Caco-2 (cell line): ENCODE measurements around the gene BRI3. TPM values are rescaled to one million over a fixed set of nuclear protein-coding genes. Genes with fewer than 3 reads are reported as not detected.

Experiments
- BruUV-seq: library from RNA; stranded (reverse); fragments of 400-500 nt; replicated peaks from 2 replicates; lab custom pipeline; 2021; lab: Mats Ljungman, UMichigan
- CTCF ChIA-PET: fragments of 300-600 bp; sonication (Branson Sonifier 250); formaldehyde crosslinking; loops from one replicate; lab custom pipeline; 2022; ENCODE audit warnings: antibody characterized with exemption; lab: Charles Lee
- POLR2A ChIA-PET: fragments of 300-600 bp; sonication (Branson Sonifier 250); formaldehyde crosslinking; loops from one replicate; lab custom pipeline; 2022; ENCODE audit warnings: antibody characterized with exemption; lab: Charles Lee
- DNase-seq, 2 experiments: peaks; one replicate each; pipeline versions ENCODE4 v3.0.0 to v3.0.0-alpha.2; 2020 to 2022
- H3K27me3 ChIP-seq: replicated peaks from 2 replicates; pipeline ENCODE4 v1.6.0; 2011; ENCODE audit warnings: low read length; ENCODE audit not compliant: control insufficient read depth, insufficient read depth
- H3K36me3 ChIP-seq: 2 replicates; pipeline ENCODE4 v1.5.1; 2011; ENCODE audit warnings: low read length; ENCODE audit not compliant: control insufficient read depth, insufficient read depth
- H3K4me1 ChIP-seq: fragments of 250-450 bp; sonication (Bioruptor Pico); 2 replicates; pipeline ENCODE4 v1.5.1; 2020; ENCODE audit warnings: mild to moderate bottlenecking
- H3K4me3 ChIP-seq: 2 replicates; pipeline ENCODE4 v1.5.1; 2011; ENCODE audit warnings: low read depth, mild to moderate bottlenecking, control low read depth, low read length
- H3K9me3 ChIP-seq: fragments of 250-450 bp; sonication (Bioruptor Pico); 2 replicates; pipeline ENCODE4 v1.5.1; 2020; ENCODE audit warnings: mild to moderate bottlenecking, moderate library complexity
- H3K27ac Mint-ChIP-seq: one replicate; pipeline ENCODE4 v1.8.0; 2022; ENCODE audit warnings: mixed read lengths; ENCODE audit not compliant: unreplicated experiment
- H3K27me3 Mint-ChIP-seq: one replicate; pipeline ENCODE4 v1.8.0; 2022; ENCODE audit warnings: mixed read lengths; ENCODE audit not compliant: insufficient read depth, unreplicated experiment
- H3K36me3 Mint-ChIP-seq: one replicate; pipeline ENCODE4 v1.8.0; 2022; ENCODE audit warnings: mild to moderate bottlenecking, mixed read lengths; ENCODE audit not compliant: insufficient read depth, unreplicated experiment
- H3K4me1 Mint-ChIP-seq: one replicate; pipeline ENCODE4 v1.8.0; 2022; ENCODE audit warnings: low read depth, mixed read lengths; ENCODE audit not compliant: unreplicated experiment
- H3K4me3 Mint-ChIP-seq: one replicate; pipeline ENCODE4 v1.8.0; 2022; ENCODE audit warnings: mild to moderate bottlenecking, moderate library complexity, mixed read lengths; ENCODE audit not compliant: unreplicated experiment
- H3K9me3 Mint-ChIP-seq: one replicate; pipeline ENCODE4 v1.8.0; 2022; ENCODE audit warnings: mixed read lengths; ENCODE audit not compliant: unreplicated experiment
- CTCF ChIP-seq, 2 experiments: fragments of 200-600 bp in 1 of 2; IDR thresholded peaks; 1 replicate in 1 of 2; 2 replicates in 1 of 2; pipeline versions ENCODE4 v1.5.1 to v1.8.0; 2011 to 2022; ENCODE audit warnings: antibody characterized with exemption in 1 of 2, control low read depth in 1 of 2, inconsistent platforms in 1 of 2, low read depth in 1 of 2, low read length in 1 of 2, mild to moderate bottlenecking in 1 of 2, moderate library complexity in 1 of 2; ENCODE audit not compliant: insufficient read depth in 1 of 2, severe bottlenecking in 1 of 2, unreplicated experiment in 1 of 2
- intact Hi-C: fragments of 100-400 bp; cut with micrococcal nuclease; formaldehyde crosslinking; loops from one replicate; pipeline ENCODE4 v1.10.0; 2022; ENCODE audit not compliant: unreplicated experiment
- total RNA-seq: library from RNA; stranded (reverse); gene quantifications from 2 replicates; pipeline ENCODE4 v1.2.3, GENCODE V29; 2022

Gene BRI3
- total RNA-seq, 1 experiment from 2014 or later, result 224 TPM

- peak; percentile 80 to 81 for DNase-seq
- Histone ChIP-seq H3K4me1 (peaks cover 14% of the 10 kb centered on the region), H3K9me3 (no peaks in the 10 kb centered on the region), H3K4me3 (no peak overlapping the region), H3K27me3 (no peaks in the 10 kb centered on the region), H3K36me3 (no peaks in the 10 kb centered on the region)
- TF ChIP-seq CTCF (IDR thresholded peaks at IDR 0.05; ENCODE audit: insufficient read depth in 1 of 2, low read depth in 1 of 2, low read length in 1 of 2, severe bottlenecking in 1 of 2, unreplicated experiment in 1 of 2), result no peak
- no peaks in the 10 kb centered on the region for H3K27me3 Mint-ChIP-seq
- peaks cover 19% of the 10 kb centered on the region for H3K36me3 Mint-ChIP-seq
- no peak overlapping the region for H3K4me3 Mint-ChIP-seq
- no TSS peak for BruUV-seq
- no peak overlapping the region for H3K27ac Mint-ChIP-seq
- intact Hi-C loops, result loop anchor here (1.0 kb wide), 2 partner anchors 10 to 24 kb away; partner anchors contain the start of gene TECPR1
- H3K4me1 Mint-ChIP-seq, result peaks cover 18% of the 10 kb centered on the region
- ChIA-PET POLR2A (no interaction called here), CTCF (no interaction called here)
- no peaks in the 10 kb centered on the region for H3K9me3 Mint-ChIP-seq
Measured at GRCh38 chr7:98276241-98276761, 5.2 kb upstream of the BRI3 start.

GRCh38 chr7:98278408-98278807 lies 3.1 kb upstream of the BRI3 start:
- Histone ChIP-seq H3K36me3 (peaks cover 2% of the 10 kb centered on the region), H3K9me3 (no peaks in the 10 kb centered on the region), H3K4me1 (peaks cover 22% of the 10 kb centered on the region), H3K4me3 (no peak overlapping the region), H3K27me3 (no peaks in the 10 kb centered on the region)
- Mint-ChIP-seq H3K27me3 (no peaks in the 10 kb centered on the region), H3K36me3 (peaks cover 32% of the 10 kb centered on the region), H3K27ac (no peak overlapping the region), H3K4me3 (no peak overlapping the region), H3K4me1 (peaks cover 30% of the 10 kb centered on the region), H3K9me3 (no peaks in the 10 kb centered on the region)
- POLR2A ChIA-PET, result no interaction called here
- intact Hi-C loops, result no loop called here
- DNase-seq, result no peak
- CTCF ChIA-PET, result no interaction called here
- no peak for TF ChIP-seq CTCF (IDR thresholded peaks at IDR 0.05; ENCODE audit: insufficient read depth in 1 of 2, low read depth in 1 of 2, low read length in 1 of 2, severe bottlenecking in 1 of 2, unreplicated experiment in 1 of 2)
- no TSS peak for BruUV-seq

- Mint-ChIP-seq H3K36me3 (peaks cover 35% of the 10 kb centered on the region), H3K9me3 (no peaks in the 10 kb centered on the region), H3K27ac (no peak overlapping the region), H3K4me1 (peaks cover 31% of the 10 kb centered on the region), H3K4me3 (no peak overlapping the region), H3K27me3 (no peaks in the 10 kb centered on the region)
- intact Hi-C loops, result no loop called here
- ChIA-PET POLR2A (no interaction called here), CTCF (no interaction called here)
- TF ChIP-seq CTCF (IDR thresholded peaks at IDR 0.05; ENCODE audit: insufficient read depth in 1 of 2, low read depth in 1 of 2, low read length in 1 of 2, severe bottlenecking in 1 of 2, unreplicated experiment in 1 of 2), result no peak
- Histone ChIP-seq H3K4me3 (no peak overlapping the region), H3K9me3 (no peaks in the 10 kb centered on the region), H3K27me3 (no peaks in the 10 kb centered on the region), H3K4me1 (peaks cover 28% of the 10 kb centered on the region), H3K36me3 (peaks cover 2% of the 10 kb centered on the region)
- no TSS peak for BruUV-seq
- no peak for DNase-seq
Measured at GRCh38 chr7:98278936-98279335, 2.5 kb upstream of the BRI3 start.
